Esophagus muscularis mucosa (tissue), 4 donors: ENCODE results near the gene SBNO2. TPM values are rescaled to one million over a fixed set of nuclear protein-coding genes. Genes with fewer than 3 reads are reported as not detected.
A peak's percentile ranks its signal among the peaks of the same experiment; 100 is the strongest.

Experiments
- DNase-seq: peaks from one replicate; pipeline ENCODE4 v3.0.0-alpha.2; 2017; ENCODE audit errors: extremely low spot score
- H3K27ac ChIP-seq, 4 donors: fragments of 200-600 bp; sonication (generic); replicated peaks in 1 of 4; 1 replicate in 3 of 4; 2 replicates in 1 of 4; pipeline ENCODE4 v1.5.1; 2016 to 2019; ENCODE audit warnings: mild to moderate bottlenecking in 1 of 4
- H3K27me3 ChIP-seq, 4 donors: fragments of 200-600 bp; sonication (generic); one replicate each; pipeline versions ENCODE4 v1.5.1 to v1.6.0; 2016 to 2019
- H3K36me3 ChIP-seq, 4 donors: fragments of 200-600 bp; sonication (generic); one replicate each; pipeline ENCODE4 v1.5.1; 2016 to 2019
- H3K4me1 ChIP-seq, 4 donors: fragments of 200-600 bp; sonication (generic); one replicate each; pipeline ENCODE4 v1.5.1; 2016 to 2019
- H3K4me3 ChIP-seq, 4 donors: fragments of 200-600 bp; sonication (generic); 1 replicate in 2 of 4; 2 replicates in 2 of 4; pipeline ENCODE4 v1.5.1; 2016 to 2019; ENCODE audit warnings: mild to moderate bottlenecking in 4 of 4, moderate library complexity in 1 of 4
- H3K9me3 ChIP-seq, 4 donors: fragments of 200-600 bp; sonication (generic); 1 replicate in 3 of 4; 2 replicates in 1 of 4; pipeline ENCODE4 v1.5.1; 2016 to 2019
- CTCF ChIP-seq, 3 experiments: fragments of 200-600 bp in 2 of 3; fragments of 450-650 bp in 1 of 3; sonication (generic) in 2 of 3; IDR thresholded peaks; one replicate each; pipeline ENCODE4 v1.5.1; 2017 to 2019; ENCODE audit warnings: antibody characterized with exemption in 3 of 3, mild to moderate bottlenecking in 2 of 3, moderate library complexity in 1 of 3
- EP300 ChIP-seq: sonication (generic); formaldehyde crosslinking; IDR thresholded peaks from one replicate; pipeline ENCODE4 v1.6.1; 2017; ENCODE audit warnings: antibody characterized with exemption
- POLR2A ChIP-seq: fragments of 450-650 bp; IDR thresholded peaks from one replicate; pipeline ENCODE4 v1.6.1; 2017; ENCODE audit warnings: antibody characterized with exemption, moderate library complexity, mild to moderate bottlenecking, low read depth
- POLR2AphosphoS5 ChIP-seq, 2 donors: sonication (generic); formaldehyde crosslinking; IDR thresholded peaks; one replicate each; pipeline ENCODE4 v1.6.1; 2017; ENCODE audit warnings: antibody characterized with exemption in 2 of 2
- WGBS: methylation state at CpG from one replicate; pipeline ENCODE4 v1.1.5; 2018; 5-methylcytosine and 5-hydroxymethylcytosine counted together
- intact Hi-C: fragments of 100-400 bp; cut with DNase I; formaldehyde crosslinking; loops from one replicate; pipeline ENCODE4 v1.15.1; 2023
- total RNA-seq, 4 donors: library from RNA; depleted of rRNA; stranded (reverse); fragments of >200 nt; gene quantifications; one replicate each; pipeline versions ENCODE4 v1.1.0 to v1.2.1, GENCODE V29; 2016

The SBNO2 gene
- total RNA-seq, 4 donors from 2014 or later = 16.2 to 141 (median 30.5) TPM

DNA sequence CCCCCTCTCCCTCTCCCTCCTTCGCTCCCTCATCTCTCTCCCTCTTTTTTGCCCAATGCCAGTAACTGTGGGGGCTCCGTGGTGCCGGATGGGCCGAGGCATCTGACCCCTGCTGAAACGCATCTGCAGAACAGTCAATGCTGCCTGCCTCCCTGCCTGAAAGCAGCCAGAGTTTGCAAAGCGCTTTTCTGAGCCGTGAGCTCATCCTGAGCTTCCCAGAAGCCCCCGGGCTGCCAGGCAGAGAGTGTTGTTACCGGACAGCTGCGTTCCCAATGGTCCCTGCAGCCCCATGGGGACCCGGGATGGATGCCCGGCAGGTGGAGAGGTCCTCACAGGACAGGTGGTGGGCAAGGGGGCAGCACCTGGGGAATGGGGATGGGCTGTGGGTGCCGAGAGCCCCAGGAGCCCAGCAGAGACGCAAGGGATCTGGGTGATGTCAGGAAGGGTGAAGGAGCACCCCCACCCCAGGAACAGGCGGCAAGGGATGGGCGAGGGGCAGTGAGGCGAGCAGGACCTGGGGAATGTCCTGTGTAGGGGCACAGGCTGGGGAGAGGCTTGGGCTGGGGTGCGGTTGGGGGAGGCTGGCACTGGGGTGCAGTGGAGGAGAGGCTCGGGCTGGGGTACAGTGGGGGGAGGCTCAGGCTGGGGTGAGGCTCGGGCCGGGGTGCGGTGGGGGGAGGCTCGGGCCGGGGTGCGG is 37.3 kb downstream of the SBNO2 start:
- peaks cover 0 to 35% (median 20%) of the 10 kb centered on the region in 4 donors for H3K36me3 ChIP-seq
- peak; percentile 34 for TF ChIP-seq EP300
- no peak for TF ChIP-seq CTCF (IDR thresholded peaks at IDR 0.05)
- no peaks in the 10 kb centered on the region for H3K9me3 ChIP-seq
- H3K4me3 ChIP-seq = no peak overlapping the region
- no peaks in the 10 kb centered on the region for H3K27me3 ChIP-seq
- no peak for DNase-seq
- peak overlapping the region; percentile 60 to 94 (median 67) for H3K27ac ChIP-seq
- 74% methylated on average over 17 of the region's 25 CpGs for WGBS
- peaks cover 39 to 53% (median 51%) of the 10 kb centered on the region in 4 donors for H3K4me1 ChIP-seq
- intact Hi-C loops = no loop called here

- peaks cover 44 to 59% (median 57%) of the 10 kb centered on the region in 4 donors for H3K4me1 ChIP-seq
- H3K4me3 ChIP-seq = no peak overlapping the region
- intact Hi-C loops = no loop called here
- H3K27me3 ChIP-seq = no peaks in the 10 kb centered on the region
- H3K36me3 ChIP-seq = peaks cover 0 to 35% (median 18%) of the 10 kb centered on the region in 4 donors
- TF ChIP-seq EP300 (no peak), CTCF (IDR thresholded peaks at IDR 0.05) (no peak), POLR2AphosphoS5 (IDR thresholded peaks at IDR 0.05) (no peak), POLR2A (no peak)
- DNase-seq = no peak
- H3K9me3 ChIP-seq = no peaks in the 10 kb centered on the region
- 48% methylated on average over 5 of the region's 12 CpGs for WGBS
- H3K27ac ChIP-seq = peak overlapping the region; percentile 60 to 94 (median 67)
Measured at GRCh38 chr19:1136201-1136600, 37.9 kb downstream of the SBNO2 start.

GRCh38 chr19:1135454-1135853 is 38.6 kb downstream of the SBNO2 start:
- Histone ChIP-seq H3K27ac (peak overlapping the region; percentile 60 to 94 (median 67)), H3K9me3 (no peaks in the 10 kb centered on the region), H3K36me3 (peaks cover 0 to 32% (median 12%) of the 10 kb centered on the region in 4 donors), H3K4me3 (no peak overlapping the region), H3K4me1 (peaks cover 52 to 67% (median 64%) of the 10 kb centered on the region in 4 donors), H3K27me3 (no peaks in the 10 kb centered on the region)
- intact Hi-C loops = no loop called here
- no peak for TF ChIP-seq CTCF (IDR thresholded peaks at IDR 0.05)
- no peak for TF ChIP-seq POLR2A
- no peak for TF ChIP-seq POLR2AphosphoS5 (IDR thresholded peaks at IDR 0.05)
- no peak for TF ChIP-seq EP300
- DNase-seq = no peak
- WGBS = 100% methylated on average over 2 of the region's 17 CpGs

DNA sequence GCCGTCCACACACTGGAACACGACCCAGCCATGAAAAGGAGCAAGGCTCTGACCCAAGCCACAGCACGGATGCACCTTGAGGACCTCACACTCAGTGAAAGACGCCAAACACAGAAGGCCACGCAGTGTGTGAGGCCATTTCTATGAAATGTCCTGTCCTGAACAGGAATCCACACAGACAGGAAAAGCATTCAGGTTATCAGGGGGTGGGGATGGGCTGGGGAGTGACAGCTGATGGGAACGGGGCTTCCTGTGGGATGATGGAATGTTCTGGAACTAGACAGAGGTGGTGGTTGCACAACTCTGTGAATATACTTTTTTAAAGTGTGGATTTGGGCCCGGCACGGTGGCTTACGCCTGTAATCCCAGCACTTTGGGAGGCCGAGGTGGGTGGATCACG is 39.6 kb downstream of the SBNO2 start:
- no peak for TF ChIP-seq POLR2A
- TF ChIP-seq EP300 = no peak
- TF ChIP-seq POLR2AphosphoS5 (IDR thresholded peaks at IDR 0.05) = no peak
- TF ChIP-seq CTCF (IDR thresholded peaks at IDR 0.05) = no peak
- Histone ChIP-seq H3K4me3 (no peak overlapping the region), H3K4me1 (peaks cover 58 to 77% (median 74%) of the 10 kb centered on the region in 4 donors), H3K9me3 (no peaks in the 10 kb centered on the region), H3K27ac (peak overlapping the region in 2 of 4 donors; percentile 85 to 94), H3K36me3 (peaks cover 0 to 26% (median 7%) of the 10 kb centered on the region in 4 donors), H3K27me3 (no peaks in the 10 kb centered on the region)
- no peak for DNase-seq
- whole genome bisulfite sequencing = 96% methylated on average over 9 of the region's 11 CpGs
- intact Hi-C loops = no loop called here
